ENCODE results near the gene COL25A1.
"Not testable (repeated sequence)": the region's sequence is repeated elsewhere in the genome, so short reads cannot be mapped to it uniquely, and the experiment has no call there.

Gene COL25A1

DNA sequence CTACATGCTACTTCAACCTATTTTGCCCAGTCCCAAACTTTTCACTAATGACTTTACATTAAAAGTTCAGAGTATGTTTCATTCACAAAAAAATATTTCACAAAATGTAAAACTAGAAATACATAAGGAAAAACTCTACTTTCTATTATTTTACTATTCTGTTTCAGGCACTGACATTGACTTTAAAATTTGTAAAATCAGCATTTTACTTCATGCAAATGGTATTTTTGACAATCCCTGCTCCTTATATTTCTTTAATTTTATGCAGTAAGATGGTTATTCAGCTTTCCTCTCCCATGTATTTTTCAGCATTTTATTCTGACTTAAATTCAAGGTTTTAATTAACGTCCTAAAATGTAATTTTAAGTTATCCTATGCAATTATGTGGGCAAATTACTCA, 178.5 kb downstream of the COL25A1 start:
- DNase-seq (ENCODE audit: low read depth): no peak

DNA sequence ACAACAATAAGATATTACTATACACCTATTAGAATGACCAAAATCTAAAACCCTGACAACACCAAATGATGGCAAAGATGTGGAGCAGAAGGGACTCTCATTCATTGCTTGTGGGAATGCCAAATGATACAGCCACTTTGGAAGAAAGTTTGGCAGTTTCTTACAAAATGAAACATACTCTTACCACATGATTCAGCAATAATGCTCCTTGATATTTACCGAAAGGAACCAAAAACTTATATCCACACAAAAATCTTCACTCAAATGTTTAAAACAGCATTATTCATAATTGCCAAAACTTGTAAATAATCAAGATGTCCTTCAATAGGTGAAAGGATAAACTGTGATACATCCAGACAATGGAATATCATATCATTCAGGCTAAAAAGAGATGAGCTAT, 180.9 kb downstream of the COL25A1 start:
- DNase-seq (ENCODE audit: low read depth): no peak

DNA sequence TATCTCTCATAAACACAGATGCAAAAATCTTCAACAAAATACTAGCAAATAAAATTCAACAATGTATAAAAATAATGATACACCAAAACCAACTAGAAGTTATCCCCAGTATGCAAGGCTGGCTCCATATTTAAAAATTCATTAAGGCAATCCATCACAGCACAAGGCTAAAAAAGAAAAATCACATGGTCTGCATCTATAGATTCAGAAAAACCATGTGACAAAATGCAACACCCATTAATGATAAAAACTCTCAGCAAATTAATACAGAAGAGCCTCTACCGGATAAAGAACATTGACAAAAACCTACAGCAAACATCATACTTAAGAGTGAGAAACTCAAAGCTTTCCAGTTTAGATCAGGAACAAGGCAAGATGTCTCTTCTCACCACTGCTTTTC, 182.6 kb downstream of the COL25A1 start:
- no peak for DNase-seq (ENCODE audit: low read depth)

DNA sequence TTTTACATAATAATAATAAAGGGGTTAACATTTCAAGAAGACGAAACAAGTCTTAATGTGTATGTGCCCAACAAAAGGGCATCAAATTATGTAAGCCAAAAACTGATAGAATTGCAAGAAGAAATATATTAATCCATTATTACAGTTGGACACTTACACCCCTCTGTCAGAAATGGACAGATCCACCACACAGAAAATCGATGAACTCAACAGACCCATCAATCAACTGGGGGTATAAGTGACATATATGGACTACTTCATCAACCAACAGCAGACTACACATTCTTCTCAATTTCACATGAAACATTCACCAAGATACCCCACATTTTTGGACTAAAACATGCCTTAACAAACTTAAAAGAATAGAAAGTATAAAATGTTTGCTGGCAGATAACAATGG, 183.8 kb downstream of the COL25A1 start:
- no peak for DNase-seq (ENCODE audit: low read depth)

DNA sequence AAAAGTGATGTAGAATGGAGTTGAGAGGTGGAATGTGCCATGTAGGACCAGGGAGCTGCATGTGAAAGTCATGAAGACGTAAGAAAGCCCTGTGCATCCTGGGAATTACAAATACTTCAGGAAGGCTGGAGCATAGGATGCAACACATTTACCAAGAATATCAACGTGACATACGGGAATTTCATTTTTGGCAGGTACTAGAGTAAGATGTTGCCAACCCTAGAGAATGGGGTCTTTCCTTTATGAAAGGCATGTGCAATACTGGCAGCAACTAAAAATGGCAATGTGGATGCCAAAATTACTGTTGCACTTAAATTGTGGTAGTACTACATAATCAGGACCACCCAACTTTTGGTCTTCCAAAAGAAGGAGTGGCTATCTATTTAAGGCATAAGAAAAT, 188.0 kb downstream of the COL25A1 start:
- DNase-seq (ENCODE audit: low read depth): no peak

DNA sequence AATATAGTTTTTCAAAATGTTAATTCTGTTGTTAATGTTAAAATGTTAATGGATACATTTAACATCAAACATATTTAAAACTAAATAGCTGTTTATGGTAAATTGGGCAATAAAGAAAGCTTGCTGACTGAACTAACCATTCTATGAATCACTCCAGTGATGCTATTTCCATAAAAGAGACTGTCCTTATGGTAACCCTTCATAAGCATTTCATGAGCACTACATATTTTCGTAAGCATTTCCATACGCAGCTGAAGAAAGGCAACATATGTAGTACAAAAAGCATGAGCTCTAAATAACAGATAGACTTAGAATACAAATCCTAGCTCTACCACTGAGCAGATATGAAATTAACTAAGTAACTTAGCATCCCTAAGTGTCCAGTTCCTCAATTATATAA, 188.9 kb downstream of the COL25A1 start:
- no peak for DNase-seq (ENCODE audit: low read depth)

DNA sequence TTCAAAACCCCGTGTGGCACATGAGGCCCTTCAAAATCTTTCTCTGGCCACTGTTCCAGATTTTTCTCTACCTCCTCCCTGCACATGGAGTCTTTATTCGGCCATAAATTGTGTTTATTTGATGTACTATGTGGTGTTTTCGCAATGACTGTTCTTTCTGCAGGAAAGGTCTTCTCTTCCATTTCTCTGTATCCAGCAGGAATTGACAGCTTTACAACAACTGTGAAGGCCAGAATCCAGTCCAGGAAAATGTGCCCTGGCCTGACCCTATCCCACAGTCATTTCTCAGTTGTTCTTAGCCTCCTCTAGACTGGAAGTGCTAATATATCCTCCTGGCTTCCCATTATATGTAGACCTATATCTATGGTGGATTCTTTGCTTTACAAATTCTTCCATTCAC, 191.4 kb downstream of the COL25A1 start:
- no peak for DNase-seq (ENCODE audit: low read depth)

DNA sequence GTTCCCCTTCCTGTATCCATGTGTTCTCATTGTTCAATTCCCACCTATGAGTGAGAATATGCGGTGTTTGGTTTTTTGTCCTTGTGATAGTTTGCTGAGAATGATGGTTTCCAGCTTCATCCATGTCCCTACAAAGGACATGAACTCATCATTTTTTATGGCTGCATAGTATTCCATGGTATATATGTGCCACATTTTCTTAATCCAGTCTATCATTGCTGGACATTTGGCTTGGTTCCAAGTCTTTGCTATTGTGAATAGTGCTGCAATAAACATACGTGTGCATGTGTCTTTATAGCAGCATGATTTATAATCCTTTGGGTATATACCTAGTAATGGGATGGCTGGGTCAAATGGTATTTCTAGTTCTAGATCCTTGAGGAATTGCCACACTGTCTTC, 194.2 kb downstream of the COL25A1 start:
- DNase-seq (ENCODE audit: low read depth): not testable (repeated sequence)

DNA sequence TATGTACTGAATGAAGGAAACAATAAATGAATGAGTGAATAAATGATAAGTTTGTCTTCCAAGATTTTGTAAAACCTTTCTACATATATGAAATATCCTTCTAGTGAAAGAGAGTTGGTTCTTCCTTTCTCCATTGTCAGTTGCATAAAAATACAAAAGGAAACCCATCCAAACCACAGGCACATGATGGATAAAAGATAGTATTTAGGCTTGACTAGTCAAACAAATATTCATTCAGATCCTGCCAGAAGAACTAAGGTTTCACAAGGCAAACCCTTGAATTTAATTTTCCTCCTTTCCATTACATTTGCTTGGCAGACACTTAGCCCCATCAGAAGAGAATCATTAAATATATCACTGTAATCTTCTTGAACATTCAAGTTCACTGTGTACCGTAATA, 208.4 kb downstream of the COL25A1 start:
- no peak for DNase-seq (ENCODE audit: low read depth)

DNA sequence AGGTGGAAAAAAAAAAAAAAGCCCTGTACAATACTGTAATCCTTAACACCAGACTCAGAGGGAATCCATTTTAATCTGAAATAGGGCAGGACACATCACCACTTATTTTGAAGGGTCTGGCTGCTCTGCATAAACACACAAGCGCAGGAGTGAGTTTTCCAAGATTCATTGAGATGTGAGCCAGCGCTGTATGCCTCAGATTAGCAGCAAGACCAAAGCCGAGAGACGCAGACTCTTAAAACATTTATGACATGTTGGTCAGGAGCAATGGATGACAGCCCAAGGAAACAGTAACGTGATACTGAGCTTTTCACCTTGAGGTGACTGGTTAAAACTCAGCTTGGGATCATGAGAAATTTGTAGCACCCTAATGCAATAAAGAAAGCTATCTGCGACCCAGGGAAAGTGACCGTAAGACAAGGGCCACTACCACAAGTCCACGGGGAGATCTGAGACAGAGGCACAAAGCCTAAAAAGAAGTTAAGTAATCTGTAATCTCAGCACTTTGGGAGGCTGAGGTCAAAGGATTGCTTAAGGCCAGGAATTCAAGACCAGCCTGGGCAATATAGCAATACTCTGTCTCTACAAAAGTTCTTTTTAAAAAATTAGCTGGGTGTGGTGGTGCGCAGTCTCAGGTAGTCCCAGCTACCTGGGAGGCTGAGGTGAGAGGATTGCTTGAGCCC, 210.6 kb downstream of the COL25A1 start:
- no peak for DNase-seq (ENCODE audit: low read depth)

DNA sequence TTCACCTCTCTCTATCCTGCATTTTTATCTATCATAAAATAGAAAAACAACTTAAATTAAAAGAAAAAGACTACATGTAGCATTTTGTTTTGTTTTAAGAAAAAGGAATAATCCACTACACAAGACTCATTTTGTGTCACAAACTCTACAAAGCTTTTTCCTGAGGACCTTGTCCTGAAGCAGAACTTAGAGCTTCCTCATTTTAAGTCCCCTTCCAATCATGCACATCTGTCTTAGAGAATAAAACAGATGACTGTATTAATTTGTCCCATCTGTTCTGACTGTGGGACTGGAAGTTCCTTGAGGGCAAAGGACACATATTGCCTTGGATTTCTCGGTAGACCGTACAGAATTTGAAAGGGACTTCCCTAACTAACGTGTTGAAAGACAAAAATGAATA, 218.5 kb downstream of the COL25A1 start:
- no peak for DNase-seq (ENCODE audit: low read depth)

DNA sequence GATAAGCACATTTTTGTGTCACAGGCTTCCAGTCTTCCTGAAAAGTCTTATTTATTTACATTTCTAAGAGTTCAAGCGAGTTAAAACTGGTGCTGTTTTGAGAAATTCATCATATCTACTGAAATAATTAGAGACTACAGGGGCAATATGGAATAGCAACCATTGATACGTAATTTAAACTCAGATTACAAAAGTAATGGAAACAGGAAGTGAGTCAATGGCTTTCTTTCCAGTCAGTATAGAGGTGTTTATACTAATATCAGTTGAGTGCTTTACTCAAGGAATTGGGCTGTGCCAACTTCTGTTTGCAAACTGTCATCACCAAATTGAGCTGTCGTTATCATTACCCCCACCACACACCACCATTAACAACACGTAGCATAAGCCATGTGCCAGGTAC, 222.7 kb downstream of the COL25A1 start:
- no peak for DNase-seq (ENCODE audit: low read depth)

DNA sequence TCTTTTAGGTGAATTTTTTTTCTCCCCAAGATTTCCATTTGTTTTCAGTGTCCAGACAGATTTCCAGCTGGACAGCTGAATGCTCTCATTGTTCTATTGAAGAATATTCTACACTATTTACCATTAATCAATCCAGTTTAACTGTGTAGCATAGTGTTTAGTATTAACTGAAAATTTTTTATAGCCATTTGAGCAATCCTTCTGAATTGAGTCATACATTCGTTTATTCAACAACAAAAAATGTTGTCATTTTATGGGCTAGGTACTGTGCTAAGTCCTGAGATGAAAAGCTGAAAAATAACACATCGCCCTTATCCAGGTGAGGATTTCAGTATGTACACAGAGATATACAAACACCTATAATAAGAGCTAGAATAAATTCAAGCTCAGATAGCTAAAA, 223.3 kb downstream of the COL25A1 start:
- no peak for DNase-seq (ENCODE audit: low read depth)

DNA sequence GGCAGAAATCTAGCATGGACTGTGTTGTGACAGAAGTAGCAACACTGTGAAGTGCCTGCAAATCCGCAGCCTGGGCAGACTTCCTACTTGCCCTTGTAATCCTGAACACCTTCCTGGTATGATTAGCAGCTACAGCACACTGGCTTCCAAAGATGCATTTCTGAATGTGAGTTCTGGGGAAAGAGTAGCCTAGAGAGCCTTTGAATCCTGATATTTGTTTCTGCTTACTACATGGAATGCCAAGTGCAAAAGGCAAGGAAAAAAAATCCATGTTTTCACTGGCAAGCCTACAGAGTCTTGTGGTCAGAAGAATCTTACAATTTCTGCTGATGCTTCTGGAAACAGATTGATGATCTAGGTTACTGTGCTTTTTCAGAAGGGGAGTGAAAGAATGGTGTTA, 223.7 kb downstream of the COL25A1 start:
- no peak for DNase-seq (ENCODE audit: low read depth)

DNA sequence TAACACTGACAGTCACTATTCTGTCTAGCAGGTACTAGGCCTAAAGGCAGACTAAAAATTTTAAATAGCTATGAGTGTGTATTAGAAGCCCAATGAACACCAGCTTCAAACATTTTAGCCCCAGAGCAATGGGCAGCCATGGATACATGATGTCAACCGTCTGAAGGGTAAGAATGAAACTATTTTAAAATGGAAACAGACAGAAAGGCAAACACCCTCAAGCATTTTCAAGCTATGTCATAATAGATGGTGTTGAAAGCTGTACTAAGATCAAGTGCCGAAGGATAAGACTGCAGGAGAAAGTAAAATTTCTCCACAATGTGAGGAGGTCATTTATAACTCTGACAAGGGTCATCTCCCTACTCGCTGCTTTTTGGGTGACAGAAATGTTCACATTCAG, 225.0 kb downstream of the COL25A1 start:
- no peak for DNase-seq (ENCODE audit: low read depth)

DNA sequence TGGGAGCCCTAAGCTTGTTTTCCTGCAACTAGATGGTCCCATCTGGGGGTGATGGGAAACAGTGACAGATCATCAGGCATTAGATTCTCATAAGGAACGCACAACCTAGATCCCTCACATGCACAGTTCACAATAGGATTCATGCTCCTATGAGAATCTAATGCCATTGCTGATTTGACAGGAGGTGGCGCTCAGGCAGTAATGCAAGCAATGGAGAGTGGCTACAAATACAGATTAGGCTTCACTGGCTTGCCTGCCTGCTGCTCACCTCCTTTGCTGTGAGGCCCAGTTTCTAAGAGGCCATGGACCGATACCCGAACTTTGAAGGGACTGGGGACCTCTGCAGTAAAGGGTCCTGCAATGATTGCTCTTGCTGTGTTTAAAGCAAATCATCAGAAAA, 225.7 kb downstream of the COL25A1 start:
- DNase-seq (ENCODE audit: low read depth): not testable (repeated sequence)

DNA sequence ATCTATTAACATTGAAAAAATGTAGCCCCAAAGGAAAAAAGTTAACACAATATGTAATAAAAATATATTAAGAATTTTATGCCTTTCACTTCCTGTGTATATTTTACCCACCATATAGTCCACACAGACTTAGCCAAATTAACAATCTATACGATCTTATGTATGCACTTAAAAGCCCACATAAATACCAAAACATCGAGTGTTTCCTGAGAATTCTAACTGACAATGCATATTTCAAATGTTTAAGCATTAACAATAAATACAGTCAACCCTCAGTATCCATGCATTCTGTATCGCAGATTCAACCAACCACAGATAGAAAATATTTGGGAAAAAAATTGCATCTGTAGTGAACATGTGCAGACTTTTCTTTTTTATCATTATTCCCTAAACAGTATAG, 226.8 kb downstream of the COL25A1 start:
- no peak for DNase-seq (ENCODE audit: low read depth)

DNA sequence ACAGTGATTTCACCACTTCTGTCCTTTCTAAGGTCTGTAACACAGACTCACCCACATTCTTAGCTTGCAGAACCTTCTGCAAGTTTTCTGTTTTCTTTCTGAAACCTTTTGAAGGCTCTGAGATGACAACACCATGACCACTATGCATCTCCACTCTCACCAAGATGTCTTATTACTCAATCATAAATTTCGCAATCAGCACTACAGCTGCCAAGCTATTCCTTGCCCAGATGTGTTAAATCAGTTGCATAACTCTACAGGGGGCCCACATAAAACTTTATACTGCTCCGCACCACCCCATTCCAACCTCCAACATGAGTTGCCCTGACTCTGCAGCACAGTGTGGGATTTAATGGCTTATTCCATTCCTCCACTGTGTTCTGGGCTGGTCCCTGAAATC, 229.9 kb downstream of the COL25A1 start:
- DNase-seq (ENCODE audit: low read depth): no peak

DNA sequence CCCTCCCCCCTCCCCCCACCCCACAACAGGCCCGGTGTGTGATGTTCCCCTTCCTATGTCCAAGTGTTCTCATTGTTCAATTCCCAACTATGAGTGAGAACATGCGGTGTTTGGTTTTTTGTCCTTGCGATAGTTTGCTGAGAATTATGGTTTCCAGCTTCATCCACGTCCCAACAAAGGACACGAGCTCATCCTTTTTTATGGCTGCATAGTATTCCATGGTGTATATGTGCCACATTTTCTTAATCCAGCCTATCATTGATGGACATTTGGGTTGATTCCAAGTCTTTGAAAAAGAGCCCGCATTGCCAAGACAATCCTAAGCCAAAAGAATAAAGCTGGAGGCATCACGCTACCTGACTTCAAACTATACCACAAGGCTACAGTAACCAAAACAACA, 231.8 kb downstream of the COL25A1 start:
- DNase-seq (ENCODE audit: low read depth): not testable (repeated sequence)

DNA sequence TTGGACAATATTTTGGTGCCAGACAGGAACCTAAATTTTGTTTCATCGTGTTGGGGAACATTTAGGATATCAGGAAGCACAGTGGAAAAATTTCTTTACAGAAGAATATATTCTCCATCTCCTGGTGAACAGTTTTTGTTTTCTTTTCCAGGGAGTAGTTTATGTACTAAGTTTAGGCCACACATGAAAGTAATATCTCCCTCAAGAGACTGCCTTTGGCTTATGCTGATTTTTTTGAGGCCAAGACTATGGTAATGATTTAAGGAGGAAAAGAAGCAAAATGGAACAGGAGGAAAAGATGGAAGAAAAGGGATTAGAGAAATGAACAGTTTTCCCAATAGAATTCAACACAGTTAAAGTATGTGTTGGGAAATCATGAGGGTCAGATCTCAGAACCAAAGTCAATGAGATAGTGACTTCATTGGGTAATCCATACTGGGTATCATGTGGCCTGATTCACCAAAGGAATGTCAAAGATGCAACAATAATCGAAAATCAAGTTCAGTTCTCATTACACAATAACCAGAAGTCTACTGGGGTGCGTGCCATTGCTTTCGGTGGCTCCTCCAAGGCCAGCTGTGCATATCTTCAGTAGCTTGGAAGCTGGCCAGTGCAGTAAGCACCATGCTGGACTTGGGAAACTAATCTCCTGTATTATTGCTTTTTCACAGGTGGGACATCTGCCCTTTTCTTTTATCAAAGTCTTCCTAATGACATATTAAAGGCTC, 234.8 kb downstream of the COL25A1 start:
- no peak for DNase-seq (ENCODE audit: low read depth)

DNA sequence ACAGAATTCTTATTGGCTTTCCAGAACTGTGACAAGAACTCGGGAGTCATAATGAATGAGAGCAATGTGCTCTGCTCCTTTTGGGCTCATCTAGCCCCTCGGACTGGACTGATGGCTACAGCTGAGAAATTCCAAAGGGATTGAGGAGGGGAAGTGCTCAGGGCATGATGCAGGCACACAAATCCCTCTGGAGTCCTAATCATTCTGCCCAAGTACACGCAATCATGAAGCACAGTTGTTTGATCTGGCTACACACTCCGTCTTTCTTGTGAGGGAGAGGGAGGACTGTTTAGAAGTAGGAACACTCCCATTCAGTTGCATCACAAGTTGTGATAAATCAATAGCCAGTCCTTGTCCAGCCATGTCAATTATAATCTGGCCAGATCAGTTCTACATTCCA, 237.5 kb downstream of the COL25A1 start:
- DNase-seq (ENCODE audit: low read depth): no peak

DNA sequence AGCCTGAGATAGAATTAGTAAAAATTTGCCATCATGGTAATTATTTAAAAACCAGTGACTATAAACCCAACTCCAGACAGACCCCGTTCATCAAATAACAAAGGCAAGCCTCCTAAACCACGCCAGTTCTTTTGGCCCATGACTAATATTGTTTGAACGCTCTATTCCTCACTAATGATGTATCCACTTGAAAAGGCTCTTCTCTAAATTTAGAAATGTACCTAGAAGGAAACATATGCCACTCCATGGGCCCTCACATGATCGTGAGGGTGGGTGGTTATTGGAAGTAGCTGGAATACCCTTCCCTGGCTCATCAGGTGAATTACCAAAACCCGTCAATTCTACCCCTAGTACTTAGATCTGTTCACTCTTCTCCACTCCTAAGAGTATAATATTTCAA, 249.2 kb downstream of the COL25A1 start:
- no peak for DNase-seq (ENCODE audit: low read depth)

DNA sequence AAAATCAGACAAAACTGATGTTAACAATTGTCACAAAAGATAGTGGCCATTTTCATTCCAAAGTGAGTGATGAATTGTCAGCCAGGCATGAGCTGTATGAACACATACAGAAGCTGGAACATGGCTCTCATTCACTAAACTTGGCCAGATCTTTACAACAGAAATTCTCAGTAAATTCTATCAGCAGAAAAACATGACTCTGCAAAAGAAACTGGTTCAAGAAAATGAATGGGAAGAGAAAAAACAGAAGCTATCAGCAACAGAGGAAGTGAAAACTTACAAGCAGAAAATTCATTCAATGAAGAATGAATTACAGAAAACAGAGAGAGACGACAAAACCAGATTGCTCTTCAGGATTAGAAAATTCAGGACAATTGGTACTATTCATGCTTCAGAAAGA, 249.6 kb downstream of the COL25A1 start:
- no peak for DNase-seq (ENCODE audit: low read depth)

DNA sequence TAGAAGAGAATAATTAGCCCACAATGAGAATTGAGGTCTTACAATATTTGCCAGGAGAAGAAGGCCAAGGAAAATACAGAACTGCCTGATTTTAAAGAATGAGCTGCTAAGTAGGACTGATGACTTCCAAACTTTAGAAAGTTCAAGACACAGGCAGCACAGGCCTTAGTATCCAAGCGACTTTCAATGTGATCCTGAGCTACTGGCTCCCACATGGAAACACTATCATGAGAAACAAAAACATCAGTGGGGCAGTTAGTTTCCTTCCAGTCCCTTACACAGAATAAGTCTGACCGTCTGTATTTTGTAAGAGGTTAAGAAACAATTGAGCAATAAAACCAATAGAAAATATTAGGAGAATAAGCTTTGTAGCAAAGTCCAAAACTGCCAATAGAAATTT, 251.4 kb downstream of the COL25A1 start:
- DNase-seq (ENCODE audit: low read depth): no peak

Data from activated T-cell treated with anti-CD3 and anti-CD28 coated beads for 48 hours (primary cell).